SHP77 treated with DMSO at 0.1 percent for 48 hours (cell line): ENCODE measurements around the gene NSD1.
"Not testable (repeated sequence)": the region's sequence is repeated elsewhere in the genome, so short reads cannot be mapped to it uniquely, and the experiment has no call there.

Experiments
- DNase-seq: peaks from one replicate; lab custom pipeline; 2025; lab: John Stamatoyannopoulos, UW

The NSD1 gene

DNA sequence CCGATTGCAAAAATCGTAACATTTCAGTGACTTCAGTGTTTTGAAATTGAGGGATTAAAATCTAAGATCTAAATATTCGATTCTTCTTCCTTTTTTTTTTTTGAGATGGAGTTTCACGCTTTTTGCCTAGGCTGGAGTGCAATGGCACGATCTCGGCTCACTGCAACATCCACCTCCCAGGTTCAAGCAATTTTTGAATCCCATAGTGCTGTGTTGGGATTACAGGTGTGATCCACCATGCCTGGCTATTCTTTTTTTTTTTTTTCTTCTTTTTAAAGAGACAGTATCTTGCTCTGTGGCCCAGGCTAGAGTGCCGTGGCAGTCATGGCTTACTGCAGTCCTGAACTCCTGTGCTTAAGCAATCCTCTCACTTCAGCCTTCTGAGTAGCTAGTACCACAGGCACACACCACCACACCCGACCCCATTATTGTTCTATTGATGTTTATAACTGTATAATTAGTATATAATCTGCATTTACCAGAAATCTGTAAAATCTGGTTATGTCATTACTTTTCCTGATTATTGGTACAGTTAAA, 42.7 kb downstream of the NSD1 start:
- no peak for DNase-seq

GRCh38 chr5:177177847-177178437, 44.4 kb downstream of the NSD1 start:
- not testable (repeated sequence) for DNase-seq

GRCh38 chr5:177178733-177179304, 45.2 kb downstream of the NSD1 start:
- DNase-seq = no peak

DNA sequence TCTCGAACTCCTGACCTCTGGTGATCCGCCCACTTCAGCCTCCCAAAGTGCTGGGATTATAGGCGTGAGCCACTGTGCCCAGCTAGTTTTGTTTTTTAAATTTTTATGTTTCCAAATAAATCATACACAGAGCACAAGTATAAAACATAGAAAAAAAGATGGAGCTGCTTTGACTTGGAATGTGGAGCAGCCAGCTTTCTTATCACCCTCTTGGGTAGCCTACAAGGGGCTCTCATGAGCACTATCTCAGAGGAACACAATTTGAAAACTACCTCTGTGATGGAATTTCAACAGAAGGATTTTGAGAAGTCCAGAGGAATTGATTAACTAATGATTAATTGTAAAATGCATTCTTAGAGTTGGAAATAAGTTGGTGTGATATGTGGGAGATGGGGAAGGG, 45.9 kb downstream of the NSD1 start:
- no peak for DNase-seq

DNA sequence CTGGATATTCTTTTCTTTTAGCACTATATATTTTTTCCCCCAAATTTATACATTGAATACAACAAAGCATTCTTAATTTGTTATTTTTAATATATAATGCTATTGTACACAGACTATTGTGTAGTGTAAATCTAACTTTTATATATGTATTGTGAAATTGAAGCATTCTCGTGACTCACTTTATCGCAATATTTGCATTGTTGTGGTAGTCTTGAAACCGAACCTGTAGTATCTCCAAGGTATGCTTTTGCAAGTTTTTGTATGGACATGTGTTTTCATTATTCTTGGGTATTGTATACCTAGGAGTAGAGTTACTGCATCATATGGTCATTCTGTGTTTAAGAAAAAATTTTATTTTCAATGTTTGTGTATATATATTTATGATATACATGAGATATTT, 49.6 kb downstream of the NSD1 start:
- DNase-seq = no peak

- no peak for DNase-seq
Measured at GRCh38 chr5:177183766-177184360, 50.3 kb downstream of the NSD1 start.

- DNase-seq = no peak
Measured at GRCh38 chr5:177185993-177186392, 52.4 kb downstream of the NSD1 start.

DNA sequence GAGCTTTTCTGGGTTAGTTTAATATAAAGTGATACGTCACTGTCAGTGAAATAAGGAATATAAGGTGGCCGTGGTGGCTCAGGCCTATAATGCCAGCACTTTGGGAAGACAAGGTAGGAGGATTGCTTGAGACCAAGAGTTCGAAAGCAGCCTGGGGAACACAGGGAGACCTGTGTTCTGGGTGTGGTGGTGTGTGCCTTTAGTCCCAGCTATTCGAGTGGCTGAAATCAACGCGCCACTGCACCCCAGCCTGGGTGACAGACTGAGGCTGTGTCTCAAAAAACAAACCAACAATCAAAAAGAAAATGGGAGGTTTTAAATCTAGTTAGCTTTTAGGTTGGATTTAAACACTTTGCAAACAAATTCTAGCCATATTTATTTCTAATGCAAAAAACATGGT, 53.1 kb downstream of the NSD1 start:
- no peak for DNase-seq

DNA sequence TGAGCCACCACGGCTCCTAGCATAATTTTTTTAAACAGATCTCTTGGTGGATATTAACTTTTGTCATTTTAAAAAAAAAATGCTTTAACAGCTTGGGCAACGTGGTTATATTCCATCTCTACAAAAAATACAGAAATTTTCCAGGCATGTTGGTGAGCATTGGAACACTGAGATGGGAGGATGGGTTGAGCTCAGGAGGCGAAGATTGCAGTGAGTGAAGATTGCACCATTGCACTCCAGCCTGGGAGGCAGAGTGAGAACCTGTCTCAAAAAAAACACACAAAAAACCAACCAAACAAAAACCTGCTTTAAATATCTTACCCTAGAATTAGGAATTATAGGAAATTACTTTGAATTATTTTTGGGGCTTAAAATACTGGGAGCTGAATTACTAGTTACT, 55.2 kb downstream of the NSD1 start:
- no peak for DNase-seq

DNA sequence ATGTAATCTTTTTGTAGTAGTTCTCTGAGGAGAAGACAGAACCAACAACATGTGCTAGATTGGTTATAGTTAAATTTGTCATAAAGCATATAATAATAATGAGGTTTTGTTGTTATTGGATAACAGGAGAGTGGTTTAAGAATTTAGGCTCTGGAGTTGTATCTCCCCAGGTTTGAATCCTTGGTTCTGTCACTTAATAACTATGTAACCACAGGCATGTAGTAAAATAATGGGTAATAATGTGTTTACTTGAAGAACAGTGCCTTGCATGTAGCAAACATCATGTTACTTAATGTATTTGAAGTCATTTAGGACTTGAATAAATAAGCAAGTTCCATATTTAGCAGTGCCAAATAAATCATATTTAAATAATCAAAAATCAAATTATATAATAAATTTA, 55.8 kb downstream of the NSD1 start:
- DNase-seq = no peak

- DNase-seq = no peak
Measured at GRCh38 chr5:177189965-177190364, 56.4 kb downstream of the NSD1 start.

DNA sequence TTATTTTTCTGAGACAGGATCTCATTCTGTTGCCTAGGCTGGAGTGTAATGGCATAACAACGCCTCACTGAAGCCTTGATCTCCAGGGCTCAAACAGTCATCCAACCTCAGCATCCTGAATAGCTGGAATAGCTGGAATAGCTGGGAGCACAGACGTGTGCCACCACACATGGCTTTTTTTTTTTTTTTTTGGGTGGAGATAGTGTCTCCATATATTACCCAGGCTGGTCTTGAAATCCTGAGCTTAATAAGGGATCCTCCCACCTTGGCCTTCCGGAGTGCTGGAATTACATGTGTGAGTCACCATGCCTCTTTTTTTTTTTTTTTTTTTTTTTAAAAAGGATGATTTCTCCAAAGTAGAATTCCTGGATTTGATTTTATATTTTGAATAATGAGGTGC, 60.7 kb downstream of the NSD1 start:
- DNase-seq = no peak

DNA sequence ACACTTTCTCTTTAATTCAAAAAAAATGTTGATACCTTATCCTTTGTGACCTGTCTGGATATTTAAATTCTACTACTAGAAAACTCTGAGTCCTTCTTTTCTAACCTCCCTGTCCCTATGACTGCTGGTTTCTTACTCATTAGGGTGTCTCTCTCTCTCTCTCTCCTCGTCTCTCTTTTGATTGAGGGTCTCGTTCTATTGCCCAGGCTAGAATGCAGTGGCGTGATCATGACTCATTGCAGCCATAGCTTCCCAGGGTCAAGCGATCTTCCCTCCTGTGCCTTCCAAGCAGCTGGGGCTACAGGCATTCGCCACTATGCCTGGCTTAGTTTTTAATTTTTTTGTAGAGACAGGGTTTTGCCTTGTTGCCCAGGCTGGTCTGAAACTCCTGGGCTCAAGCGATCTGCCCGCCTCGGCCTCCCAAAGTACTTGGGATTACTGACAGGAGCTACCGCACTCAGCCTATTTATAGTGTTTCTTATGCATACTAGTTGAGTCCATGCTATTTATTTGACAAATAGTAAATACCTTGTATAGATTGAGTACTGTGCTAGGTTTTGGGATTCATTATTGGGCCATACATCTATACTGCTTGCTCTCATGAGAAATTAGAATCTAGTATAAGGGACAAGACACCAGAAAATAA, 61.9 kb downstream of the NSD1 start:
- no peak for DNase-seq

DNA sequence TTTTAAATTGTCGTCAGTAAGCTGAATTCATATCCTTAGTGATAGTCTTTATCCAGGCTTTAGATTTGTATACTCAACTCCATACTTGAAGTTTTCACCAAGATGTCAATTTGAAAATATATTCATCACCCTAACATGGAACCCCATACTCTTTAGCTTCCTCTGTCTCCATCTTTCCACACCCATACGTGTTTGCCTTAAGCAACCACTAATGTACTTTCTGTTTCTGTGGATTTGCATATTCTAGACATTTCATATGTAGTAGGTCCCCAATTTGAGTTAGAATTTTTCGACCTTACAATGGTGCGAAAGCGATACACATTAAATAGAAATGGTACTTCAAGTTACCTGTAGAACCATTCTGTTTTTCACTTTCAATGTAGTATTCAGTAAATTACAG, 65.2 kb downstream of the NSD1 start:
- DNase-seq = no peak

GRCh38 chr5:177204281-177204680, 70.7 kb downstream of the NSD1 start:
- DNase-seq = no peak

DNA sequence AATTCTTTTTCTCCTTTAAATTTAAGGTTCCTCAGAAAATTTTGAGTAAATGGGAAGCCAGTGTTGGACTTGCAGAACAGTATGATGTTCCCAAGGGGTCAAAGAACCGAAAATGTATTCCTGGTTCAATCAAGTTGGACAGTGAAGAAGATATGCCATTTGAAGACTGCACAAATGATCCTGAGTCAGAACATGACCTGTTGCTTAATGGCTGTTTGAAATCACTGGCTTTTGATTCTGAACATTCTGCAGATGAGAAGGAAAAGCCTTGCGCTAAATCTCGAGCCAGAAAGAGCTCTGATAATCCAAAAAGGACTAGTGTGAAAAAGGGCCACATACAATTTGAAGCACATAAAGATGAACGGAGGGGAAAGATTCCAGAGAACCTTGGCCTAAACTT, 76.0 kb downstream of the NSD1 start:
- DNase-seq = no peak

- no peak for DNase-seq
Measured at GRCh38 chr5:177212242-177212641, 78.7 kb downstream of the NSD1 start.

- no peak for DNase-seq
Measured at GRCh38 chr5:177220576-177220975, 87.0 kb downstream of the NSD1 start.

DNA sequence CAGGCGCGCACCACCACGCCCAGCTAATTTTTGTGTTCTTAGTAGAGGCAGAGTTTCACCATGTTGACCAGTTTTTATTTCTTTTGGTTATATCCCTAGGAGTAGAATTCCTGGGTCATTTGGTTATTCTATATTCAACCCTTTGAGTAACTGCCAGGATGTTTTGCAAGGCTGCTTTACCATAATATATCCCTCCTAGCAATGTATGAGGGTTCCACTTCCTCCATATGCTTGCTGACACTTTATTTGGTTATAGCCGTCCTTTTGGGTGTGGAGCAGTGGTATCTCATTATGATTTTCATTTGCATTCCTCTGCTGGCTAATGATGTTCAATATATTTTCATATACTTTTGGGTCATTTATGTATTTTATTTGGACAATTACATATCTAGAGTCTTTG, 88.7 kb downstream of the NSD1 start:
- no peak for DNase-seq

- no peak for DNase-seq
Measured at GRCh38 chr5:177225798-177226197, 92.2 kb downstream of the NSD1 start.

DNA sequence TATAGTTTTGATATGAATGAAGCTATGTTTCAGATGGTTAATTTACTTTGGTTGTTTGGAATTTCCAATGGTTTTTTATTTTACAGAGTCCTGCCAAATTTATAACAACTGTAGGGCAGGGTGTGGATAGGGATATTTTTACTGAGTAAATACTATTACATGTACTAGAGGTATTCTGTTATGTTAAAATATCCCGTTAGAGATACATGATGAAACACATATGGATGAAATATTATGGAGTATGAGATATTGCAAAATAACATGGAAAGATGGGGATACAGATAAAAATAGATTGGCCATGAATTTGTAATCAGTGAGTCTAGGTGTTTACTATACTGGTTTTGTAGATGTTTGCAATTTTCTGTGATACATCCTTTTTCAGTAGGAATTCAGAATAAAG, 93.3 kb downstream of the NSD1 start:
- DNase-seq = no peak

GRCh38 chr5:177228751-177229150, 95.2 kb downstream of the NSD1 start:
- DNase-seq = no peak

GRCh38 chr5:177230660-177231059, 97.1 kb downstream of the NSD1 start:
- DNase-seq = no peak
